Heart right ventricle (tissue), 16 donors: ENCODE measurements around the gene CA7. TPM values are rescaled to one million over a fixed set of nuclear protein-coding genes. Genes with fewer than 3 reads are reported as not detected.

Experiments
- ATAC-seq, 8 donors: fragments of 200-7000 bp; cut with Tn5 transposase; one replicate each; pipeline ENCODE4 v1.9.1; 2020; ENCODE audit warnings: mild to moderate bottlenecking in 8 of 8, moderate library complexity in 8 of 8, moderate number of reproducible peaks in 1 of 8
- DNase-seq, 2 donors: peaks; one replicate each; pipeline ENCODE4 v3.0.0-alpha.2; 2020
- H3K27ac ChIP-seq, 10 donors: fragments of 200-600 bp; sonication (generic) in 2 of 10; one replicate each; pipeline versions ENCODE4 v1.5.0 to v1.8.0; 2020 to 2022; ENCODE audit warnings: mild to moderate bottlenecking in 3 of 10
- H3K27me3 ChIP-seq, 7 donors: fragments of 200-600 bp; one replicate each; pipeline ENCODE4 v1.8.0; 2021 to 2022; ENCODE audit warnings: mild to moderate bottlenecking in 2 of 7
- H3K36me3 ChIP-seq, 9 donors: fragments of 200-600 bp; sonication (generic) in 1 of 9; one replicate each; pipeline versions ENCODE4 v1.5.0 to v1.8.0; 2020 to 2022; ENCODE audit warnings: mild to moderate bottlenecking in 2 of 9
- H3K4me1 ChIP-seq, 9 donors: fragments of 200-600 bp; sonication (generic) in 1 of 9; one replicate each; pipeline versions ENCODE4 v1.5.0 to v1.8.0; 2020 to 2022; ENCODE audit warnings: mild to moderate bottlenecking in 4 of 9
- H3K4me3 ChIP-seq, 10 donors: fragments of 200-600 bp; sonication (generic) in 2 of 10; one replicate each; pipeline versions ENCODE4 v1.5.0 to v1.8.0; 2020 to 2022; ENCODE audit warnings: mild to moderate bottlenecking in 7 of 10, moderate library complexity in 2 of 10
- H3K9me3 ChIP-seq, 11 donors: fragments of 200-600 bp in 10 of 11; sonication (generic) in 2 of 11; one replicate each; pipeline versions ENCODE4 v1.5.0 to v1.8.0; 2013 to 2022; ENCODE audit warnings: mild to moderate bottlenecking in 2 of 11, control low read depth in 1 of 11, moderate library complexity in 1 of 11
- CTCF ChIP-seq, 9 donors: fragments of 200-600 bp; sonication (generic) in 2 of 9; IDR thresholded peaks; one replicate each; pipeline versions ENCODE4 v1.5.0 to v1.8.0; 2021 to 2022; ENCODE audit warnings: antibody characterized with exemption in 9 of 9, mild to moderate bottlenecking in 5 of 9, moderate library complexity in 1 of 9
- WGBS, 2 donors: extraction: QIAGEN DNeasy Blood & Tissue Kit; methylation state at CpG; one replicate each; pipeline ENCODE4 v1.1.7; 2013; ENCODE audit warnings: inconsistent platforms in 1 of 2; 5-methylcytosine and 5-hydroxymethylcytosine counted together
- intact Hi-C, 10 donors: fragments of 100-400 bp; cut with DNase I; formaldehyde crosslinking; loops; one replicate each; pipeline versions ENCODE4 v1.11.1 to v1.14.2; 2022
- polyA plus RNA-seq, 2 donors: library from polyadenylated mRNA; stranded (reverse); fragments of 200-250 nt; gene quantifications; one replicate each; pipeline ENCODE4 v1.2.3, GENCODE V29; 2013
- total RNA-seq, 10 donors: library from RNA; stranded (reverse); fragmentation: NEBNext Ultra II Directional in 3 of 10; extraction: Animal tissue kit (Norgen Biotek cat#: 25700) in 3 of 10; gene quantifications; one replicate each; pipeline versions ENCODE4 v1.2.1 to v1.2.4, GENCODE V29; 2021 to 2023
- donor health status: Arrhythmogenic right ventricular cardiomyopathy.
- donor health status: ischemic (EF 13 %, LVEDD 7.1; RV severe dilation, severe dysfunction).
- donor health status: healthy with polysubstance abuse.
- donor health status: DM: no; HTN: yes; CAD: no.
- donor health status: DM: no; HTN: no; CAD: no.
- donor health status: ischemic (EF 25% LVEDD 6.9; RV normal size, moderate dysfunction).
- donor health status: ischemic (EF 25% LVEDD 5.7; RV mildly dilated, moderate dysfunction).
- donor health status: healthy.
- donor health status: DM: yes; HTN: yes; CAD: no.
- donor health status: Ischemic cardiomyopathy.
- donor health status: ischemic (EF 35%, LVEDD 5.7; RV mildly dilated, moderate dysfunction).
- donor health status: nonischemic (EF 11% LVEDD 7.7; RV severe dilation, severe dysfunction).
- donor health status: DM: yes; HTN: yes; CAD: no.
- donor health status: PGD.
- donor health status: ischemic (EF 29% LVEDD 5.4; RV normal size, mild dysfunction).
- donor health status: nonischemic (EF 23%, LVEDD 6.1; RV moderate dilation, normal function).

The CA7 gene
- total and polyA plus RNA-seq, 12 donors, result not detected

- intact Hi-C loops, result no loop called here
- H3K9me3 ChIP-seq, result no peaks in the 10 kb centered on the region
- DNase-seq (no peak), ATAC-seq (no peak)
- WGBS, 2 donors, result 83 to 93% methylated on average over 2 of the region's 2 CpGs
- no peaks in the 10 kb centered on the region for H3K36me3 ChIP-seq
- no peak overlapping the region for H3K4me3 ChIP-seq
- H3K27ac ChIP-seq, result no peak overlapping the region
- peaks cover 4 to 23% (median 12%) of the 10 kb centered on the region in 9 donors for H3K4me1 ChIP-seq
- TF ChIP-seq CTCF (IDR thresholded peaks at IDR 0.05), result no peak
- peaks cover 10 to 50% (median 39%) of the 10 kb centered on the region in 7 donors for H3K27me3 ChIP-seq
These were observed 4.0 kb downstream of the CA7 start for GRCh38 chr16:66848172-66848571.

- intact Hi-C loops, result no loop called here
- no peak for DNase-seq
- TF ChIP-seq CTCF (IDR thresholded peaks at IDR 0.05), result no peak
- H3K9me3 ChIP-seq, result no peaks in the 10 kb centered on the region
- H3K4me1 ChIP-seq, result peaks cover 4 to 20% (median 12%) of the 10 kb centered on the region in 9 donors
- H3K27ac ChIP-seq, result no peak overlapping the region
- 85 to 94% methylated on average over 2 of the region's 2 CpGs for WGBS, 2 donors
- H3K27me3 ChIP-seq, result peaks cover 10 to 43% (median 37%) of the 10 kb centered on the region in 7 donors
- no peak overlapping the region for H3K4me3 ChIP-seq
- no peaks in the 10 kb centered on the region for H3K36me3 ChIP-seq
- ATAC-seq, result no peak
These were observed 4.8 kb downstream of the CA7 start for GRCh38 chr16:66849021-66849420.

- H3K4me1 ChIP-seq, result peaks cover 4 to 15% (median 7%) of the 10 kb centered on the region in 9 donors
- ATAC-seq, result no peak
- H3K36me3 ChIP-seq, result no peaks in the 10 kb centered on the region
- H3K9me3 ChIP-seq, result no peaks in the 10 kb centered on the region
- peaks cover 7 to 37% (median 31%) of the 10 kb centered on the region in 7 donors for H3K27me3 ChIP-seq
- H3K27ac ChIP-seq, result no peak overlapping the region
- WGBS, 2 donors, result 78 to 81% methylated on average over 4 of the region's 4 CpGs
- TF ChIP-seq CTCF (IDR thresholded peaks at IDR 0.05), result no peak
- H3K4me3 ChIP-seq, result no peak overlapping the region
- DNase-seq, result no peak
- intact Hi-C loops, result no loop called here
These were observed 5.3 kb downstream of the CA7 start for GRCh38 chr16:66849549-66849948.

DNA sequence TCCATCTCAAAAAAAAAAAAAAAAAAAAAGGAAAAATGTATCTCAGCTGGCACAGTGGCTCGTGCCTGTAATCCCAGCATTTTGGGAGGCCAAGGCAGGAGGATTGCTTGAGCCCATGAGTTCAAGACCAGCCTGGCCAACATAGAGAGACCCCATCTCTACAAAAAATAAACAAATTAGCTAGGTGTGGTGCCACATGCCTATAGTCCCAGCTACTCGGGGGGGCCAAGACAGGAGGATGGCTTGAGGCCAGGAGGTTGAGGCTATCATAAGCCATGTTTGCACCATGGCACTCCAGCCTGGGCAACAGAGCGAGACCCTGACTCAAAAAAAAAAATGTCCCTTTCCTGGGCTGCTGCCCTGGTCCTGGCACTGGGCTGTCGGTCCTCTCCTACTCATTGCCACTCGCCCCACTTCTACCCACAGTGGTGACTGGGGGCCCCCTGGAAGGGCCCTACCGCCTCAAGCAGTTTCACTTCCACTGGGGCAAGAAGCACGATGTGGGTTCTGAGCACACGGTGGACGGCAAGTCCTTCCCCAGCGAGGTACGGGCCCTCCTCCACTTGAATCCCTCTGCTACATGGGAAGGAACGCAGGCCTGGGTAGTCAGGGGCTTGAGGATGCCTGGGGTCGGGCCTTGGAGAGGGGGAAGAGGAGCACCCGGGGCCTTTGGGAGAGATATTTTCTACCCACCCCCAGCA, 6.1 kb downstream of the CA7 start:
- ATAC-seq (no peak), DNase-seq (no peak)
- no peak overlapping the region for H3K27ac ChIP-seq
- H3K36me3 ChIP-seq, result no peaks in the 10 kb centered on the region
- peaks cover 0 to 30% (median 24%) of the 10 kb centered on the region in 7 donors for H3K27me3 ChIP-seq
- 88 to 91% methylated on average over 14 of the region's 14 CpGs for WGBS, 2 donors
- TF ChIP-seq CTCF (IDR thresholded peaks at IDR 0.05), result no peak
- peaks cover 0 to 8% (median 0%) of the 10 kb centered on the region in 9 donors for H3K4me1 ChIP-seq
- H3K9me3 ChIP-seq, result no peaks in the 10 kb centered on the region
- H3K4me3 ChIP-seq, result no peak overlapping the region
- intact Hi-C loops, result no loop called here
